Muscle of leg (tissue), 11 donors: ENCODE results near the gene PKD1L1. TPM values are rescaled to one million over a fixed set of nuclear protein-coding genes. Genes with fewer than 3 reads are reported as not detected.

ENCODE experiments used
- DNase-seq: peaks from one replicate; pipeline ENCODE4 v3.0.0; 2013
- H3K27ac ChIP-seq: one replicate; pipeline ENCODE4 v1.5.1; 2013; ENCODE audit warnings: mild to moderate bottlenecking, low read length, control low read depth
- H3K27me3 ChIP-seq: one replicate; pipeline ENCODE4 v1.6.1; 2013; ENCODE audit warnings: low read length; ENCODE audit not compliant: control insufficient read depth, insufficient read depth
- H3K36me3 ChIP-seq: one replicate; pipeline ENCODE4 v1.6.1; 2013; ENCODE audit warnings: low read length; ENCODE audit not compliant: control insufficient read depth, insufficient read depth
- H3K4me1 ChIP-seq: one replicate; pipeline ENCODE4 v1.6.1; 2013; ENCODE audit warnings: low read length; ENCODE audit not compliant: control insufficient read depth, insufficient read depth
- H3K4me3 ChIP-seq: one replicate; pipeline ENCODE4 v1.5.1; 2013; ENCODE audit warnings: low read length, control low read depth
- H3K9me3 ChIP-seq: replicated peaks from 2 replicates; pipeline ENCODE4 v1.6.1; 2013; ENCODE audit warnings: low read depth, low read length; ENCODE audit not compliant: control insufficient read depth
- WGBS: methylation state at CpG from one replicate; pipeline ENCODE4 v1.1.5; 2013; ENCODE audit warnings: missing lambda C conversion rate; ENCODE audit not compliant: insufficient coverage; 5-methylcytosine and 5-hydroxymethylcytosine counted together
- polyA plus RNA-seq, 8 donors: library from polyadenylated mRNA; unstranded; fragments of 120-200 nt; gene quantifications; one replicate each; pipeline versions ENCODE4 v1.2.1 to v1.2.3, GENCODE V29; 2013; ENCODE audit warnings: inconsistent platforms in 1 of 8, low replicate concordance in 1 of 8; ENCODE audit not compliant: insufficient read length in 8 of 8, insufficient read depth in 1 of 8
- total RNA-seq: library from RNA; stranded (reverse); fragments of 120-200 nt; gene quantifications from one replicate; pipeline ENCODE4 v1.2.4, GENCODE V29; 2013

The PKD1L1 gene
- total and polyA plus RNA-seq, 9 donors = 0.27 to 1.9 (median 0.59) TPM

DNA sequence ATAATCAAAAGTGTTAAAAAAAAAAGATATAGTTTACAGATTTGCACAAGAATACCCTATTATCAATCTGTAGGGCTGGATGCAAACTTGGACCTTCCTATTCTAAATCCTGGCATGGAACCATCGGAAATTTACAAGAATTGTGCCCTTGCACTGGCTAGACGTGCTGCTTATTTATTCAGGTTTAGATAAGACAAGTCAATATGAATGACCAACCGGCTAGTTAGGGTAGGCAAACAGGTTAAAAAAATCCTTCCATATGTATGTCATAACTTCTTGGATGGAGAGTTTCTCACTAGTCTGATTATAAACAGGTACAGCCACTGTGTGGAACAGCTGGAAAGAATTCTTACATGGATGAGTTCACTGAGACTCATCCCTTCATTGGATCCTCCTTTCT, 41.4 kb downstream of the PKD1L1 start:
- DNase-seq = no peak
- Histone ChIP-seq H3K27me3 (no peaks in the 10 kb centered on the region), H3K4me3 (no peak overlapping the region), H3K9me3 (no peaks in the 10 kb centered on the region), H3K36me3 (no peaks in the 10 kb centered on the region), H3K27ac (no peak overlapping the region), H3K4me1 (no peaks in the 10 kb centered on the region)
- WGBS = no CpG with 5 or more reads among the region's 3 CpGs

DNA sequence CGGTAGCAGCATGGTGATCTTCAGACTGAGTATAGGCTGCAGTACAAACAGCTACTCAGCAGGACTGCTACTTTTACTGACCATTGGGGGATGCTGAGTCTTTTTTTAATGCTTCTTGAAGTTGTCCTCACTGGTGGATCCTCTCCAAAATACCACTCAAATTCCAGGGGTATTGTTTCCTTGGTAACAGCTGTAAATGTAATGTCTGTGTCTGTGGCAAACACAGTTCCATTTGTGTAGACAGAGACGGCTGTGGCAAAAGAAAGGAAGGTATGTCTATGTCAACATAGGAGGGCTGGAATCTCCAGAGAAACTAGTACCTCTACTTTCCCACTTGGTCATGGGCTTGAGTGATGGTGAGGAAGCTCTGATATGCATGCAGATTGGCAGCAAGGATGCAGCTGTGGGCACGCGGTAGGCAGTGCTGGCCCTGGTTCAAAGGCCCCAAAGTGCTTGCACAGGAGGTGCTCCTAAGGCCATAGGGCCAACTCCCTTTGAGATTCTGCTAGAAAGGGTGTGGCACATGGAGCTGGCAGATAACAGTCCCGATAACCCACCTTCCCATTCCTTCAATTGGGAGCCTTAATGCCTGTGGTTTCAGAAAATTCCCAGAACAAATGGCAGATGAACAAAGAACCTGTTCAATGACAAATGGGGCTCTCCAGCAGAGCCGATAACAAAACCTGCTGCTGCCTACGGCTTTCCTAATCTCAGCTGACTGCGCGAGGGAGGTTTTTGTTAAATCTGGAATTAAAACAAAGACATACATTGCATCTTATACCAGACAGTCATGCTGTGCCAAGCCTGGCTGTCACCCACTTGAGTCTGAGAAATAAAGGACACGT, 43.0 kb downstream of the PKD1L1 start:
- H3K27ac ChIP-seq = no peak overlapping the region
- no peaks in the 10 kb centered on the region for H3K4me1 ChIP-seq
- H3K9me3 ChIP-seq = no peaks in the 10 kb centered on the region
- H3K4me3 ChIP-seq = no peak overlapping the region
- no peaks in the 10 kb centered on the region for H3K36me3 ChIP-seq
- peaks cover 2% of the 10 kb centered on the region for H3K27me3 ChIP-seq
- WGBS = 69% methylated on average over 5 of the region's 10 CpGs
- DNase-seq = no peak

DNA sequence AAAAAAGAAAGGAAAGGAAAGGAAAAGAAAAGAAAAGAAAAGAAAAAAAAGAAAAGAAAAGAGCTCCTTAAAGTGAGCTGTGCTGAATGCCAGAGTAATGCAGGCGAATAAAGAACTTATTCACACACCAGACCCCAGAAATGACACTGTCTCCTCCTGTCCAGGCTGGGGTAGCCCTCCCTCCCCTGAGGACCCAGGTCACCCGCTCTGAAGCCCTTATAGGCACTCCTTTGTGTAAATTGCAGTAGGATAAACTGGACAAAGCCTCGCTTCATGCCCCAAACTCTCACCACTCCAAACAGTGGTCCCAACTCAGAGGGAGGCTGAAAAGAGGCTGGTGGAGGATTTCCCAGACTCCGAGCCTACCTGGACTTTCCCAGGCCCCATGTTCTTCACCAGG, 46.3 kb downstream of the PKD1L1 start:
- no CpG with 5 or more reads among the region's 4 CpGs for whole genome bisulfite sequencing
- H3K27me3 ChIP-seq = peaks cover 2% of the 10 kb centered on the region
- H3K9me3 ChIP-seq = no peaks in the 10 kb centered on the region
- no peaks in the 10 kb centered on the region for H3K36me3 ChIP-seq
- no peak overlapping the region for H3K27ac ChIP-seq
- no peaks in the 10 kb centered on the region for H3K4me1 ChIP-seq
- no peak overlapping the region for H3K4me3 ChIP-seq
- DNase-seq = no peak

DNA sequence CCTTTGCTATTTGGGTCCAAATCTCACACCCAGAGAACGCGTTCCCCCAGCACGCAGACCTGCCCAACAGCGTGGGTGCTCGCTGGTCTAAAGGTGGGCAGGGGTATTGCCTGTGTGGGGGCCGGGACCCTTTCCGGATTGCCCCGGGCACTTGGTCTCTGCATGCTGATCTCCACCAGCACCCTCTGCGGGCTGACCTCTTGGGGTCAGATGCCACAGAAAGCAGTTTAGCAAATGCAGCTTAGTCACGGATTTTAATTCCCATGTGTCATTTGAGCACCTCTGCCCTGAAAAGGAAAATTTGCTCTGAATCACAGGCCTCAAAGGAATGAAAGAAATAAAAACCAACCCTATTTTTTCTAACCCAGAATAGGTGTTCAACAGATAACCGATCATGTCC, 46.7 kb downstream of the PKD1L1 start:
- H3K9me3 ChIP-seq = no peaks in the 10 kb centered on the region

DNA sequence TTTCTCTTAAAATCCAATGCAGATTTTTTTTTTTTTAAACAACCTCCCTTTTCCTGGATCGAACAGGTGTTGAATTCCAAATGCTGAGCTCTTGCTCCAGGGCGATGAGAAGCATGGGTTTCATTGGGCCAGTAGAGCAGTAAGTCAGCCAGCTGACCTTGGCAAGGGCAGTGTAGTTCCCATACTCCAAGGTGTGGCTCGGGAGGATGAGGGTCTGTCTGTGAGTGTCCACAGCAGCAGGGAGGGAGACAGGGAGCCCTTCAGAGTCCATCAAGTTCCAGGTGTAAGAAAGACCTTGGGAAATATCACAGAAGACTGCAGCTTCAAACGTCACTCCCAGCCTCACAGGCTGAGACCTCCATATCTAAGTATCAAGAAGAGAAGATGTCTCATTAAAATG, 50.4 kb downstream of the PKD1L1 start:
- Histone ChIP-seq H3K4me1 (no peaks in the 10 kb centered on the region), H3K27me3 (peaks cover 4% of the 10 kb centered on the region), H3K4me3 (no peak overlapping the region), H3K27ac (no peak overlapping the region), H3K36me3 (no peaks in the 10 kb centered on the region), H3K9me3 (no peaks in the 10 kb centered on the region)
- DNase-seq = no peak
- 37% methylated on average over 2 of the region's 4 CpGs for WGBS

More for the DNA sequence above, 46.7 kb downstream of the PKD1L1 start:
- Histone ChIP-seq H3K4me3 (no peak overlapping the region), H3K4me1 (no peaks in the 10 kb centered on the region), H3K36me3 (no peaks in the 10 kb centered on the region), H3K27ac (no peak overlapping the region), H3K27me3 (peaks cover 2% of the 10 kb centered on the region)
- no peak for DNase-seq
- 58% methylated on average over 7 of the region's 11 CpGs for whole genome bisulfite sequencing

DNA sequence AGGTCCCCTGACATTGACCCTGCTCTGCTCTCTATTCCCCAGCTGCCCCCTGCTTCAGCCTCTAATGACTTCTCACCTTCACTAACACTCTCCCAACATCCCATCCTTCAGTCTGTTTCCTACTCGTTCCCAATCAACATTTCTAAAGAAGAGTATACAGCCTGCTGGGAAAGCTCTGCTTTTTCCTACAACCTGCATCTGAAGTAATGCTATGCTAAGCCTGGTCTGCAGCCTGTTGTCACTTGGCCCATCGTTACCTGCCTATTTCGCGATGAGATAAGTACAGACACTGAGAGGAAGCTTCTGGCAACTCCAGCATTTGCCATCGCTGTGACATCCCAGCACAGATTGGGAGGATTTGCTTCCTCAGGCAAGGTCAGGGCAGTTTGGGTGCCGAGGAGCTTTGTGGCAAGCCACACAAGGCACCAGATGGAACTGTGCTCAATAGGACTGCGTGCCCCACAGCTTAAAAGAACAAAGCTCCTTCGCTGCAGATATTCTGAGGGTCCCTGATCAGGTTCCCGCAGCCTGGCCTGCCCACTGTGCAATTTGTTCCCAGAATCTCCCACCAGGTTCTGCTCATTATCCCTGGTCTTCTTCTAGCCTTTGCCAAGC, 51.4 kb downstream of the PKD1L1 start:
- Histone ChIP-seq H3K4me3 (no peak overlapping the region), H3K9me3 (no peaks in the 10 kb centered on the region), H3K27me3 (peaks cover 4% of the 10 kb centered on the region), H3K27ac (no peak overlapping the region), H3K36me3 (no peaks in the 10 kb centered on the region), H3K4me1 (no peaks in the 10 kb centered on the region)
- no peak for DNase-seq
- 28% methylated on average over 9 of the region's 9 CpGs for WGBS

DNA sequence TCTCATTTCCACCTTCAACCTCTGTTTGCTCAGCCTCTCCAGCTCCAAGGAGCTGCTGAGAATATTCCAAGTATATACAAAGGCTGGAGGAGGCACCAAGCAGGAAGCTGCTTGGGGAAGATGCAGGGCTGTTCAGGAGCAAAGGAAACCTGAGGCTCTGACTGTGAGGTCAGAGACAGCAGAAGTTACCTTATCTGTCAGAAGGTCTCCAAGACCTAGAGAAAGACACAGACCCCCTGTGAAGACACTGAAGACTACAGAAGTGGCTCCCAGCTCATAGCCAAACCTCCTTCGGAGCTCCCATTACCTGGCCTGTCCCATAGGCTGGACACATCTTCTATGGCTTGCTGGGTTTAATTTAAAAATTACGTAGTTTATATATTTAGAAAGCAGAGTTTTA, 53.2 kb downstream of the PKD1L1 start:
- H3K4me1 ChIP-seq = peaks cover under 1% of the 10 kb centered on the region
- WGBS = 100% methylated on average over 1 of the region's 2 CpGs
- H3K27me3 ChIP-seq = peaks cover 2% of the 10 kb centered on the region
- H3K4me3 ChIP-seq = no peak overlapping the region
- no peak overlapping the region for H3K27ac ChIP-seq
- H3K9me3 ChIP-seq = no peaks in the 10 kb centered on the region
- no peaks in the 10 kb centered on the region for H3K36me3 ChIP-seq
- no peak for DNase-seq

DNA sequence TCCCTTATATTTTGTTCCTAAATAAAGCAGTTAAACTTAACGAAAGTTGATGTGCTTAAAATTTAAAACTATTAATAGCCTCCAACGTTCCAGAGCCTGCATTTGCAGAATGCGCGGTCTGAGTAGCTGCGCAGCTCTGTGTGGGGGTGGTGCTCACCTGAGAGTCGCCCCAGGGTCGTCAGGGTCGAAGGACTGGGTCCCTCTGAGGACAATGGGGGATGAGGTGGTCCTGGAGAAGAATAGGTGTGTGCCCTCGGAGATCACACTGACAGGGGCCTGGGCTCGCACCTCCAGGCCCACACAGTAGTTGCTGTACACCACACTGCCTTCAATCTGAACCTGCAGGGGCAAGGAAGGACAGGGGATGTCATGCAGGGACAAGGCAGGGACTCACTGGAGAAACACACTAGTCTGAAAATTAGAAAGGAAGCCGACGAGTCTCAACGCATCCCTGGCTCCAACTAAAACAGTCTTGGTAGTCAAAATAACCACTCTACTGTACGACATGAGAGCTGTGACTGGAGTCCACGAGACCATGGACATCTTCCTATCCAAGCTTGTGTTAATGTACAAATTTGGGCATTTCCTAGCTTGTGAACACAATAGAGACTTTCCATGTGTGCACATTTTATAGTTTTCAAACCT, 54.4 kb downstream of the PKD1L1 start:
- Histone ChIP-seq H3K9me3 (no peaks in the 10 kb centered on the region), H3K4me1 (peaks cover 7% of the 10 kb centered on the region), H3K4me3 (no peak overlapping the region), H3K27ac (no peak overlapping the region), H3K36me3 (no peaks in the 10 kb centered on the region), H3K27me3 (peaks cover 2% of the 10 kb centered on the region)
- WGBS = 75% methylated on average over 8 of the region's 15 CpGs
- DNase-seq = no peak

DNA sequence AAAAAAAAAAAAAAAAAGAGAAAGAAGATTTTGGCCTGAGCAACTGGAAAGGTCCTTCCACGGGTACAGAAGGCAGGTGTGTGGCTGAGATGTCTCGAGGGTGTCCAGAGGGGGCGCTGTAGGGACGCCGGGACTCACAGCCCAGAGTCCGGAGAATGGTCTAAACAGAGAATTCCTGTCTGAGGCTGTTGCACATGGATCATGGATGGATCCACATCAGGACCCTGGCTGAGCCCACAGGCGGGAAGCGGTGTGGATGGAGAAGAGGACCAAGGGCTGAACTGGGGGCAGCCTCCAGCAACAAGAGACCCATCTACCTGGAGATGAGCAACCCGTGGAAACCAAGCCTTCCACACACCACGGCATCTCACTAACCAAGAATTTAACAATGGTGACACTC, 55.0 kb downstream of the PKD1L1 start:
- 41% methylated on average over 5 of the region's 10 CpGs for WGBS
- peaks cover 2% of the 10 kb centered on the region for H3K27me3 ChIP-seq

DNA sequence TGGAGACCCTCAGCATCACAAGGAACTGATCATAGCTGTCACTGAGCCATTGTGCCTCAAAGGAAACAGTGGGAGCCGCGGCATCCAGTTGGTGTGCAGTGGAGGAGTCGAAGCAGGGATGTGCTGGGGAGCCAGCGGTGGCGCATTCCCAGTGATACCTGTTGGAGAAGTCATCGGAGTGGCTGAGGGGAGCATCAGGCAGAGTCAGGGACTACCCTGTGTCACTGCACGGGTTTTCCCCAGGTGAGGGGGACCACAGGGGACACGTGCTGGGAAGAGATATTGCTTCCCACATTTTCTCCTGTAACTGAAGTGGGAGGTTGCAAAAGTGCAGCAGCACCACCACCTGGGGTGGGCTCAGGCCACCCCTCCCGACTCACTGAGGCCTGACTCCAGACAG, 57.7 kb downstream of the PKD1L1 start:
- H3K36me3 ChIP-seq = no peaks in the 10 kb centered on the region
- no peak for DNase-seq
- WGBS = 92% methylated on average over 8 of the region's 9 CpGs
- H3K4me1 ChIP-seq = peaks cover 21% of the 10 kb centered on the region
- peaks cover 2% of the 10 kb centered on the region for H3K27me3 ChIP-seq
- no peak overlapping the region for H3K4me3 ChIP-seq
- H3K9me3 ChIP-seq = no peaks in the 10 kb centered on the region
- no peak overlapping the region for H3K27ac ChIP-seq

More for the DNA sequence above, 55.0 kb downstream of the PKD1L1 start:
- Histone ChIP-seq H3K27ac (no peak overlapping the region), H3K4me1 (peaks cover 7% of the 10 kb centered on the region), H3K36me3 (no peaks in the 10 kb centered on the region), H3K9me3 (no peaks in the 10 kb centered on the region), H3K4me3 (no peak overlapping the region)
- no peak for DNase-seq
